Measurements from ENCODE around the gene EXOC1L.

EXOC1L gene

DNA sequence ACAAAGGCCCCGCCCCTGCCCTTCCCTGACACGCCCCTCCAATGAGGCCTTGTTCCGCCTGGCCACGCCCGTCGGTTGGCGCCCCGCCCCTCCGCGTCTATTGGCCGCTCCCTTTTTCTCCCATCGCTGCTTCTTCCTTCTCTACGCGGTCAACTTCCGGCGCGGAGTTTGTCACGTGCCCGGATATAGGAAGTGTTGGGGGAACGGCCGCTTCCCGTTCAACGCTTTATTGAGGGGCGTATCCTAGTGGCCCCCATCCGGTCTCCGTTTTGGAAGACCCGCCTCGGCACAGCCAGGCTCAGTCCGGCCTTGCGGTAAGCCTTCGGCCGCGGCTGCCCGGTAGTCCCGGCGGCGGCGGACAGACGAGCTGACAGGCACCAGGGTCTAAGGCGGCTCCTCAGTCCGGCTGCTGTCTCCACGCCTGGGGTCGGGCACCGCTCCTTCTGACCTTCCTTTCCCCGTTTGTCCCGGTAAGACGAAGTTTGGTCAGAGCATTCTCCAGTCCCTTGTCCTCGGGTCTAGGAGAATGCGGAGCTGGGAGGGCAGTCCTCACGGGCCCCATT, 34.0 kb downstream of the EXOC1L start, which contains the start of gene EXOC1:
Gene EXOC1, plus strand, starts transcription at position 165 of the 563 bp plus-strand sequence. CDS start 4,676 bp downstream, outside the sequence.
- H3K27ac Mint-ChIP-seq = peak within 1 kb of the TSS; percentile 76
- no peaks in the 10 kb centered on the region for H3K27me3 Mint-ChIP-seq (ENCODE audit: low read depth)

DNA sequence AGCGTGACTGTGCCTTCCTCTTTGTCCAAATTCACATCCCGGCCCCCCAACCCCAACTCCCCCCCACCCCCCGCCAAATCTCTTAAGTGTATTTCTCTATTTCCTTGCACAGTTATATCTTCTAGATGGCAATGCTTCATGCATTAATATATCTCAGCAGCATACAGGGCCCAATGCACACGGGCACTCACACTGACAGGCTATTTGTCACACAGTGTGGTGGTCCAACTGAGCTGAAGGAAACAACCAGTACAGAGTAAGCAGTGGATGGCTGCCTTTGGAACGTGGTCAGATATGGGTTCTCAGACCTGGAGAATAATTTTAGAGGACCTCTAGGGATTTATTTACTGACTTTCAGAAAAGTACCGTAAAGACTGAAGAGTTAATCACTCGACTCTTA, 34.5 kb downstream of the EXOC1L start:
- Mint-ChIP-seq H3K4me3 (no peak overlapping the region), H3K4me1 (ENCODE audit: low read depth) (peaks cover 19% of the 10 kb centered on the region), H3K36me3 (ENCODE audit: low read depth) (peaks cover 10% of the 10 kb centered on the region), H3K27me3 (ENCODE audit: low read depth) (no peaks in the 10 kb centered on the region), H3K27ac (peak overlapping the region; percentile 72), H3K9me3 (peaks cover 6% of the 10 kb centered on the region)

More for the DNA sequence above, 34.0 kb downstream of the EXOC1L start, which contains the start of gene EXOC1:
- H3K36me3 Mint-ChIP-seq (ENCODE audit: low read depth) = peaks cover 8% of the 10 kb centered on the region
- H3K4me3 Mint-ChIP-seq = no peak within 1 kb of the TSS
- H3K4me1 Mint-ChIP-seq (ENCODE audit: low read depth) = peaks cover 19% of the 10 kb centered on the region
- peaks cover 6% of the 10 kb centered on the region for H3K9me3 Mint-ChIP-seq

DNA sequence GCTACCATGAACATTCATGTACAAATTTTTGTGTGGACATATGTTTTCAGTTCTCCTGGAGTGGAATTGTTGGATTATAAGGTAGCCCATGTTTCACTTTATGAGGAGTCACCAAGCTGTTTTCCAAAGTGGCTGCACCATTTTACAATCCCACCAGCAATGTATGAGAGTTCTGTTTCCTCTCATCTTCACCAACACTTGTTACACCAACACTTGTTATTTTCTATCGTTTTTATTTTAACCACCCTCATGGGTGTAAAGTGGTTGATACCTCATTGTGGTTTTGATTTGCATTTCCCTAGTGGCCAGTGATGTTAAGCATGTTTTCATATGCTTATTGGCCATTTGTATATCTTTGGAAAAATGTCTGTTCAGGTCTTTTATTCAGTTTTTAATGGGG, 38.0 kb downstream of the EXOC1L start:
- Mint-ChIP-seq H3K27me3 (ENCODE audit: low read depth) (no peaks in the 10 kb centered on the region), H3K4me3 (no peak overlapping the region), H3K27ac (no peak overlapping the region), H3K36me3 (ENCODE audit: low read depth) (peaks cover 23% of the 10 kb centered on the region), H3K4me1 (ENCODE audit: low read depth) (peaks cover 7% of the 10 kb centered on the region), H3K9me3 (peaks cover under 1% of the 10 kb centered on the region)

DNA sequence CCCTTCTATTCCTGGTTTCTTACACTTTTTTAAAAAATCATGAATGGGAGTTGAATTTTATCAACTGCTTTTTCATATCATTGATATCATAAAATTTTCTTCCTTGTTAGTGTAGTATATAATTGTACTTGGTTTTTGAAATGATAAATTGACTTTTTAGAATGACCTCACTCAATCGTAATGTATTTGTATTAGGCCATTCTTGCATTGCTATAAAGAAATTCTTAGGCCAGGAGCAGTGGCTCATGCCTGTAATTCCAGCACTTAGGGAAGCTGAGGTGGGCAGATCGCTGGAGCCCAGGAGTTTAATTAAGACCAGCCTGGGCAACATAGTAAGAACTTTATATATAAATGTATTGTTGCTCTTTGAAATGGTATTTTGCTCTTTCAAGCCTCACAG, 40.1 kb downstream of the EXOC1L start:
- H3K9me3 Mint-ChIP-seq = no peaks in the 10 kb centered on the region
- H3K36me3 Mint-ChIP-seq (ENCODE audit: low read depth) = peaks cover 25% of the 10 kb centered on the region
- no peaks in the 10 kb centered on the region for H3K27me3 Mint-ChIP-seq (ENCODE audit: low read depth)
- no peak overlapping the region for H3K4me3 Mint-ChIP-seq
- peaks cover 3% of the 10 kb centered on the region for H3K4me1 Mint-ChIP-seq (ENCODE audit: low read depth)
- no peak overlapping the region for H3K27ac Mint-ChIP-seq

DNA sequence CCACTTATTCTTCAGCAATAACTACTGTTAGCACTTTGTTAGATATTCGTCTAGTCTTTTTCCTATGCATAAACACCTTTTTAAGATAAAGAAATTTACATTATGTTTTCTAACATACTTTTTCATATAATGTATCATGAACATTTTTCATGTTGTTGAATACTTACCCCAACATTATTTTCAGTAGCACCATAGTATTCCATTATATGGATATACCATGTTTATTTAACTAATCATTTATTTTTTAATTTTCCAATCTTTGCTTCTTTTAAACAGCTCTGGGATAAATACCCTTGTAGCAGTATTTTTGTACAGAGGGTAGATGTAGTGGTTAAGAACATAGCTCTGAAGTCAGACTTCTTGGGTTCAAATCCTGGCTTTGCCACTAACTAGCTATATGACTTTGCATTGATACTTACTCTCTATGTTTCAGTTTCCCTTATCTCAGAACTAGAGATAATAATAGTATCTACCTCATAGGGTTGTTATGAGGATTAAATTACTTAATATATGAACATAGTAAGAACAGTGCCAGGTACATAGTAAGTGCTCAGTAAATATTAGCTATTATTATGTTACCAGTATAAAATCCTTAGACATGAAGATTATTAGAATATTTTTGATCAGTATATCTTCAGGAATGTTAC, 45.1 kb downstream of the EXOC1L start:
- H3K36me3 Mint-ChIP-seq (ENCODE audit: low read depth) = peaks cover 25% of the 10 kb centered on the region
- no peak overlapping the region for H3K27ac Mint-ChIP-seq
- H3K4me3 Mint-ChIP-seq = no peak overlapping the region
- no peaks in the 10 kb centered on the region for H3K9me3 Mint-ChIP-seq
- H3K4me1 Mint-ChIP-seq (ENCODE audit: low read depth) = peaks cover 18% of the 10 kb centered on the region
- no peaks in the 10 kb centered on the region for H3K27me3 Mint-ChIP-seq (ENCODE audit: low read depth)

DNA sequence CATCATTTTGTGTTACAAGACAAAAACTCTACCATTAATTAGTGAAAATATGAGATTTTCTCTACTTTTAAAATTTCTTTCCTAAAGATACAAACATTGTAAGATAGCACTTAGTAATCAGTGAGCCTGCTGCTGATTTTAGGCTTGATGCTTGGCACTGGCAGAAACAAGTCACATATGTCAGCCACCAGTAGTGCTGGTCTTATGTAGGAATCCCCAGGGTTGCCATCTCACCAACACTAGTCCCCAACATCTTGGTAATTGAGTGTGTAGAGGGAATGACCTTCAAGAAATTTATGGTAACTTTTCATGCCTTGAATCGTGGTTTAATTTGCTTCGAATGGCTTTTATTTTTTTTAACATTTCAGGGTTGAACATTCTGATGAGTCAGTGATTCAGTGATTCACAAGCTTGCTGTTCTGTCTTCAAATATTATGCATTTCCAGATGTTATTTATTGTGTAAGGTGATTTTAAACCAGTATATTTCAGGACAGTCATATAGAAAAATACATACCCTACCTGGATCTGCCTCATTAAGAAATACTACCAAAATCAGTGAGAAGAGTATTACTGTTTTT, 45.7 kb downstream of the EXOC1L start:
- peaks cover 26% of the 10 kb centered on the region for H3K36me3 Mint-ChIP-seq (ENCODE audit: low read depth)

DNA sequence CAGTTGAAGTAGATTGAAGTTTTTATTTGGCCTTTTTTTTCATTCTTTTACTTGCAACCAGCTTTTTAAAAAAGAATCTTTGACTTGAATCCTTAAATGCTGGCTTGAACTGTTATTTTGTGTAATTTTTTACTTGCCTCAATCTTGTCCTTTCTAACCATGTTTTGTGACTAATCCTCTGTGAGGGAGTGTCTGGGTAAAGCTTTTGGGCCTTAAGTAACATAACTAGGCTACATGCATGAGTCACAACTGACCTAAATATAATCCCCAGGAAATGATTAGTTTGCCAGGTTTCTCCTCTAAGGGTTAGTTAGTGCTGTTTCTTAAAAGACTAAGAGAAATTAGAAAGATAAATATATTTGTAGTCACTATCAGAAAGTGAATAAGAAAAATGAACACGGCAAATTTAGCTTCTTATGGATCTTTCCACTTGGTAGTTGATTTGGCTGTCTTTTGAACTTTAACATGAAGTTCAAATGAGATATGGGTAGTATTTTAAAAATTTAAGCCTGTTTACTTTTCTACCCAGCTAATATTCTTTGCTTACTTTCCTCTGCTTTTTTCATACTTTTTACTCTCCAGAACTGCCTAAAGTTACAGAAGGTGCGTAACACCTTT, 46.8 kb downstream of the EXOC1L start:
- Mint-ChIP-seq H3K27me3 (ENCODE audit: low read depth) (no peaks in the 10 kb centered on the region), H3K36me3 (ENCODE audit: low read depth) (peaks cover 30% of the 10 kb centered on the region), H3K27ac (peak overlapping the region; percentile 41), H3K4me1 (ENCODE audit: low read depth) (peaks cover 18% of the 10 kb centered on the region), H3K9me3 (no peaks in the 10 kb centered on the region), H3K4me3 (no peak overlapping the region)

More for the DNA sequence above, 45.7 kb downstream of the EXOC1L start:
- Mint-ChIP-seq H3K9me3 (no peaks in the 10 kb centered on the region), H3K4me3 (no peak overlapping the region), H3K27me3 (ENCODE audit: low read depth) (no peaks in the 10 kb centered on the region), H3K27ac (no peak overlapping the region), H3K4me1 (ENCODE audit: low read depth) (peaks cover 18% of the 10 kb centered on the region)

DNA sequence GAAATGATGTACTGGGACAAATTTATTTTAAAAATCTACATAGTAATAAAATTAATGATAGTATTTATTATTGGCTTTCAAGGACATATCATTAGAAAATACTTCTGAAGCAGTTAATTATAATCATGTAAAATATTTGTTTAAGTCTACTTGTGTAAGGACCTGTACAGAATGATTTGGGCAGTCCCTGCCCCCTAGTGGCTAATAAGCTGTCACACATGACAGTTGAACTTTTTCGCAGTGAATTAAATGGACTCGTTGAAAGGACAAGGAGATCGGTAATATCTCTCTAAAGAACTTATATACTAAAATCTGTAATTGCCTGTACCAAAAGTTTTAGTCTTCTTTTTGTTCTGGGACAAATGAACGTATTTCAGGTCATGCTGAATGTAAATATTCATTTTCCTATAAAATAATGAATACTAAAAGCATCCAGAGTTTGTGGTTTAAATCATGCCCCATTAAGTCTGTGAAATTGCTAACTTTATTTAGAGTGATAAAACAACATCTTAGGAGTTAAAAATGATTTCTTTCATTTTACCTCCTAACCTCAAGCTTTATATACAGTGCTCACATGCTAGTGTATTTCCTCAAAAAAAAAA, 47.5 kb downstream of the EXOC1L start:
- no peak overlapping the region for H3K4me3 Mint-ChIP-seq
- H3K27ac Mint-ChIP-seq = no peak overlapping the region
- H3K27me3 Mint-ChIP-seq (ENCODE audit: low read depth) = no peaks in the 10 kb centered on the region
- H3K9me3 Mint-ChIP-seq = no peaks in the 10 kb centered on the region
- H3K36me3 Mint-ChIP-seq (ENCODE audit: low read depth) = peaks cover 27% of the 10 kb centered on the region
- peaks cover 18% of the 10 kb centered on the region for H3K4me1 Mint-ChIP-seq (ENCODE audit: low read depth)

DNA sequence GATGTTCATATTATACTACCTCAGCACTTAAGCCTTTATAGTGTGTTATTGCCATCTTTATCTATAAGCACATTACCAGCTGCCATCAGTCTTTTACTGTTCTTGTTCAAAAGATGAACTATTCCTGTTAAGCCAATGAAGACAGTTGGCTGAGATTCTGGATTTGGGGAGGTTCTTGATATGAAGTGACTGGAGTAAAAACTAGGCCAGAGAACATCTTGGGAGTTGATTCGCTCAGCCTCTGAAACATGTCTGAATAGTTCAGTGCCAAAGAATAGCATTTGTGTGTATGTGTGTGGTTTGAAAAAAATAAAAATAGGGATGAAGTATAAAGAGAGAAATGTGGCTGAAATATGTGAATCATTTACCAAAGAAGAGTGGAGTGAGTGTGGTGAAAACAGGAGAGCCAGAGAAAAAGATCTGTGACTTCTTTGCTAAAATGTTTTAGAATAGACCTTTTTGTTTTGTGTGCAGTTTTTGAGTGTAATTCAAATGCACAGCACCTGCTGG, 49.0 kb downstream of the EXOC1L start:
- H3K9me3 Mint-ChIP-seq = no peaks in the 10 kb centered on the region
- peaks cover 24% of the 10 kb centered on the region for H3K36me3 Mint-ChIP-seq (ENCODE audit: low read depth)
- H3K27me3 Mint-ChIP-seq (ENCODE audit: low read depth) = no peaks in the 10 kb centered on the region
- peaks cover 18% of the 10 kb centered on the region for H3K4me1 Mint-ChIP-seq (ENCODE audit: low read depth)
- no peak overlapping the region for H3K27ac Mint-ChIP-seq
- H3K4me3 Mint-ChIP-seq = no peak overlapping the region

DNA sequence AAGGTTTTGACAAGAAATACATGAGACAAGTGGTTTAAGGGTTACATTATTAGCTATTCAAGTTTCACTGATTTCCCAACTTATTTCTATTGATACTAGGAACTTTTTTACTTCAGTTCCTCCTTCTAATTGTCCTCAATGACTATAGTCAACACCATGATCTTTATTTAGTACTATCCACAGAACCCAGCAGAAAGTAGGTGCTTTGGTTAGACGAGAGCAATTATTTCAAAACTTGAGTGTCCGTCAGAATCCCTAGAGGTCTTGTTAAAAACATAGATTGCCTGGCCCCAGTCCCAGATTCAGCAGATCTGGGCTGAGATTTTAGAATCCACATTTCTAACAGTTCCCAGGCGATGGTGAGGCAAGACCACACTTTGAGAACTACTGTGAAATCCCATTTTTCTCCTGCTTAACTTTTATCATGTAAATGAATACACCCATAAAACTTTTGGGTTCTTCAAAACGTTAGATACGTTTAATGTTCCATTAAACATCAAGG, 51.8 kb downstream of the EXOC1L start:
- H3K4me1 Mint-ChIP-seq (ENCODE audit: low read depth) = peaks cover 10% of the 10 kb centered on the region
- H3K36me3 Mint-ChIP-seq (ENCODE audit: low read depth) = peaks cover 24% of the 10 kb centered on the region
- H3K4me3 Mint-ChIP-seq = no peak overlapping the region
- no peaks in the 10 kb centered on the region for H3K9me3 Mint-ChIP-seq
- no peak overlapping the region for H3K27ac Mint-ChIP-seq
- H3K27me3 Mint-ChIP-seq (ENCODE audit: low read depth) = no peaks in the 10 kb centered on the region

DNA sequence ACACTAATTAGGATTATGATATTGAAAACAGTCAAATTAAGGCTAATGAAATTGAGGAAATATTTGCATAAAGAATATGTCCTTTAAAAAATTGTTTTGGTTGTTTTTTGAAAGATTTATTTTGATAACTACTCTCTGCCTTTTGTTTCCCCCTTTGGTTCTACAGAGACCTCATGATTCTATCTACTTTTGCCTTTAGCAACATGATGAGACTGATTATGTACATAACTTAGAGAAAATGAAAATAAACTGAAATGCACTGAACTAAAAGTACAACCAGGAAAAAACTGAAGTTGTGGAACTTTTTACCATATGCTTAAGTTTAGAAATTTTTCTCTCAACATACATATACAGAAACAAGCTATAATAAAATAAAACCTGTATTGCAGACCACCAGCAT, 55.2 kb downstream of the EXOC1L start:
- no peak overlapping the region for H3K4me3 Mint-ChIP-seq
- no peaks in the 10 kb centered on the region for H3K27me3 Mint-ChIP-seq (ENCODE audit: low read depth)
- H3K4me1 Mint-ChIP-seq (ENCODE audit: low read depth) = peaks cover under 1% of the 10 kb centered on the region
- H3K9me3 Mint-ChIP-seq = no peaks in the 10 kb centered on the region
- peaks cover 31% of the 10 kb centered on the region for H3K36me3 Mint-ChIP-seq (ENCODE audit: low read depth)
- H3K27ac Mint-ChIP-seq = no peak overlapping the region

DNA sequence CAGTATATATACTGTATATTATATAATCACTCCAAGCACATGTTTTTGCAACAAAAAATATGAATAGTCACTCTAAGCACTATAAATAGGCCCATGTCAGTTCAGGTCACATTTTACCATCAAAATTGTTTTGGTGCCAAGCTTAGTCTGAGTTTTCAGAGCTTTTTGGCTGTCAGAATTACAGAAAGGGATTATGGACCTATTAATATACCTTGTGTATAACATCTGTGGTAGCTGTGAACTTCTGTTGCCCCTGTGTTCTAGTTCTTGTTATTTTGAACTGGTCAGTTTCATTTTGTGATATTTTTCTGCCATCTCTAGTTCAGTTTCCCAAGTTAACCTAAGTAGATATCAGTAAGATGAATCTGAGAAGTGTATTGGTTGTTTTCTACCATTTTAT, 56.8 kb downstream of the EXOC1L start:
- H3K36me3 Mint-ChIP-seq (ENCODE audit: low read depth) = peaks cover 27% of the 10 kb centered on the region
- H3K9me3 Mint-ChIP-seq = no peaks in the 10 kb centered on the region
- no peak overlapping the region for H3K27ac Mint-ChIP-seq
- no peaks in the 10 kb centered on the region for H3K27me3 Mint-ChIP-seq (ENCODE audit: low read depth)
- H3K4me1 Mint-ChIP-seq (ENCODE audit: low read depth) = no peaks in the 10 kb centered on the region
- H3K4me3 Mint-ChIP-seq = no peak overlapping the region

DNA sequence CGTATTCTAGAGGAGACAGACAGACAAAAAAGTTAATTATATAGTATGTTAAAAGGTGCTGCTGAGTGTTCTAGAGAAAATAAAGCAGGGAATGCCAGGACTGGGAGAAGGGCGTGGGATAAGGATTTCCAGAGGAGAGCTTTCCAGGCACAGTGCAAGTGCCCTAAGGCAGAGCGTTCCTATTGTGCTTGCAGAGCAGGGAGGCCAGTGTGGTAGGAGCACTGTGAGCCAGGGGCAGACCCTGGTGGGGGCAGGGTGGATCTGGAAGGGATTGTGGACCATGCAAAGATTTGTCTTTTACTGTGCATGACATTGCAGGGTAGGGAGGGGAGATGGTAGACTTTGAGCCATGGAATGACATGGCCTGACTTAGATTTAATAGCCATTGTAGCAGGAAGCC, 59.6 kb downstream of the EXOC1L start:
- no peak overlapping the region for H3K4me3 Mint-ChIP-seq
- peaks cover 30% of the 10 kb centered on the region for H3K36me3 Mint-ChIP-seq (ENCODE audit: low read depth)
- H3K27me3 Mint-ChIP-seq (ENCODE audit: low read depth) = no peaks in the 10 kb centered on the region
- no peaks in the 10 kb centered on the region for H3K4me1 Mint-ChIP-seq (ENCODE audit: low read depth)
- no peak overlapping the region for H3K27ac Mint-ChIP-seq
- H3K9me3 Mint-ChIP-seq = no peaks in the 10 kb centered on the region

DNA sequence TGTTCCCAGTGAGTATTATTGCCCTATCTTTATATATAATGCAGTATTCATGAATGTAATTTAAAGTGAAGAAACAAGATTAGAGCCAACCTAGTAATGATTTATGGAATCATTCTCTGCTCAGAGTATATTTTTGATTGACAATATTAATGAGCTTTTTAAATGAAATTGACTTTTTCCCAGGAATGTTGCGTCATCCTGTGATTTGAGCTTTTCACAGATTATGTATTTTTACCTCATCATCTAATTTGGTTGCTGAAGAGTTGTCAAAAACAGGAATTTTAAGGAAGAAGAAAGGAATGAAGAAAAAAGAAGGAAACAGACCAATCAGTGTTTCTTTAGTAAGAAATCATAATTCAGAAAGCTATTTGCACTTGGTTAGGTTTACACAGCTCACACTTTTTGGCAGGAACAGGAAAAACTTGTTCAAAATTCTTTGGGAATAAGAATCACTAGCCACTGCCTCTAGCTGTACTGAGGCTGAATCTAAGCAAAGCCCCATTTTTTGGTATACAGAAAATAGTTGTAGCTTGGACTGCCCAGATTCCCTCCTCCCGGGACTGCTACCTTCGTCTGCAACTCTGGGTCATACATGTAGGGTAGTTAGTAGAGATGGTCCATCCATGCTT, 61.2 kb downstream of the EXOC1L start:
- Mint-ChIP-seq H3K36me3 (ENCODE audit: low read depth) (peaks cover 30% of the 10 kb centered on the region), H3K27ac (no peak overlapping the region), H3K4me1 (ENCODE audit: low read depth) (no peaks in the 10 kb centered on the region)

More for the DNA sequence above, 61.2 kb downstream of the EXOC1L start:
- Mint-ChIP-seq H3K9me3 (no peaks in the 10 kb centered on the region), H3K27me3 (ENCODE audit: low read depth) (no peaks in the 10 kb centered on the region), H3K4me3 (no peak overlapping the region)
